CD4-positive, alpha-beta T cell treated with Interleukin-17A for 4 hours (primary cell): ENCODE measurements around the gene ZCCHC24.

Source experiments
- DNase-seq: peaks from one replicate; pipeline ENCODE4 v3.0.0-alpha.2; 2020; ENCODE audit warnings: mixed read lengths

ZCCHC24 gene

DNA sequence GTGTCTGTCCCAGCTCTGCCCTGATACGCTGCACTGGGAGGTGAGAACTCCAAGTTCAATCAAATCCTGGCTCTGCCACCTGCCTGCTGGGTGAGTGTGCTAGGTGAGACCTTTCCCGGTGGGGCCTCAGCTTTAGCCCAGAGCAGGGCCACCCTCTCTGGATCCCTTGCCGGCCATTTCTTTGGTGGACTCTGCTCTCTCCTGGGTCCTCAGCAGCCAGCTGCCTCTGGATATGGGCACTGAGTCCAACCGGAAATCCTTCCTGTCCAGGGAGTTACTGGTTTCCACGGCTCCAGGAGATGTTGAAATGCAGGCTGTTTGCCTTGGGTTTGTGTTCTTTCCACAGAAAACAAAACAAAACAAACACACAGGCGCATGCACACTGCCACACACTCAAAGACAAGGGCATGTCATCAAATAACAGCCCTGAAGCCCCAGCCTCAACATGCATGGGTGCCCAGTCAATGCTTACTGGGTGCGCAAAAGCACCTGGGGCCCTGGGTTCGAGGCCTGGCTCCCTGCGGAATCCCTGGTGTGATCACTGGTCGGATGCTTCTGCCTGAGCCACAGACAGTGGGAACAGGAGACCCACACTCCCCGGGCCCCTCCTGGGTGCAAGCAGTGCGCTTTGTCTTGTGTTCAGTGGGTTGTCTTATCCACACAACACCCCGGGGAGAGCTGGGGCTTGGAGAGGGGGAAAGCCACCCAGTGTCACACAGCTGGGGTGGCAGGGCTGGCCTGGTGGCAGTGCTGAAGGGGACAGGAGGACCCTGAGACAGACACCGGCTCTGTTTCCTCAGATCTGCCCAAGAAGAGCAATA lies 65.1 kb downstream of the ZCCHC24 start:
- DNase-seq = no peak

DNA sequence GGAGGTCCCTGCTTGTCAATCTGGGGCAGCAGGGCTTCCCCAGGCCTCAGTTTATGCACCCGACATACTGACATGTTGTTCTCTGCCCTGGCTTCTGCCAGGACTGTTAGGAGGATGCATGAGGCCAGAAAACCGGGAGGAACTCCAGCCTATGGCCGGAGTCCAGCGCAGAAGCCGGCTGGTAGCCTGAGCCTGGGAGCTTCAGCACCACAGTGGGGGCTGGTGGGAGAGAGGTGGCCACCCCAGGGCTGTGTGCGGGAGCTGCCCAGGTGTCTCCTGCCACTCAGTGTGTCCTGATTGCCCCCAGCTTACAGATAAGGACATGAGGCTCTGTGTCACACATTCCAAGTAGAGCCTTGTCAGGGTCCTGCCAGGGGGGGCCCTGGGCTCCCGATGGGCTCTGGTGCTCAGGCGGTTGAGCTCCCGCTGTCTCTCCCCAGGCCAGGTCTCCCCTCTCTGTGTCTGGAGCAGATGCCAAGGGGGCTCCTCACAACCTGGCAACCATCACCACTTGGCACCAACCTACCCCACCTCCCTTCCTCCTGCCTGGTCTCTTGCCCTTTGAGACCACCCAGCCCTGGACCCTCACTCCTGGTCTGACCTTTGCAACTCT lies 65.8 kb downstream of the ZCCHC24 start:
- DNase-seq = no peak

DNA sequence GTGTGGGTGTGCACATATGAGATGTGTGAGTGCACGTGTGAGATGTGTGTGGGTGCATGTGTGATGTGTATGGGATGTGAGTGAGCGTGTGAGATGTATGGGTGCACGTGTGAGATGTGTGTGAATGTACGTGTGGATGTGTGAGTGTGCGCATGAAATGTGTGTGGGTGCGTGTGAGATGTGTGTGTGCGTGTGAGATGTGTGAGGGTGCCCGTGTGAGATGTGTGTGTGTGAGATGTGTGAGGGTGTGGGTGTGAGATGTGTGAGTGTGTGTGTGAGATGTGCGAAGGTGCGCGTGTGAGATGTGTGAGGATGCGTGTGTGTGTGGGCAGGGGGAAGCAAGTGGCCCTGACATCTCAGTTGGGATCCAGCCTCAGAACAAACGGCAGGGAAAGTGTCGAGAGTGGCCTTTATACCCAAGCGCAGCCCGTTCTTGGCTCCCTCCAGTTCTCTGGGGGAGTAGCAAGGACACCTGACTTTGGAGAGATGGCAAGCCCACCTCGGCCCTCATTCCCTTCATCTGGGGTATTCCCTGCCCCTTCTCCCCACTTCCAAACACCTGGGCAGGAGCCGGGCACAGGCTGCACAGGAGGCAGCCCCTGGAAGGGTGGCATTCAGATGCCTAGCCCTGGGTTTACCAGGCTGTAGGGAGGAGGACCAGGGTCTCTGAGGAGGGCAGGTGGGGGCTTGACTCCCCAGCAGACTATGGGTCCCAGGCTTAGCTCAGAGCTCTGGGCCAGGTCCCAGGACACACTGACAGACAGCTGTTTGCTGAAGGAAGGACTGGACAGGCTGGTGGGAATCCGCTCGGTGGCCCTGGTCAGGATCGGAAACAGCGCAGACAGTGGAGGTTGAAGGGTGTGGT lies 66.5 kb downstream of the ZCCHC24 start:
- no peak for DNase-seq

DNA sequence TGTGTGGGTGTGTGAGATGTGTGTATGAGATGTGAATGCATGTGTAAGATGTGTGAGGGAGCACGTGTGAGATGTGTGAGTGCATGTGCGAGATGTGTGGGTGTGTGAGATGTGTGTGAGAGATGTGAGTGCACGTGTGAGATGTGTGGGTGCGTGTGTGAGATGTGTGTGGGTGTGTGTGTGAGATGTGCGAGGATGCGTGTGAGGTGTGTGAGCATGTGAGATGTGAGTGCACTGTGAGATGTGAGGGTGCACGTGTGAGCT lies 67.1 kb downstream of the ZCCHC24 start:
- no peak for DNase-seq

DNA sequence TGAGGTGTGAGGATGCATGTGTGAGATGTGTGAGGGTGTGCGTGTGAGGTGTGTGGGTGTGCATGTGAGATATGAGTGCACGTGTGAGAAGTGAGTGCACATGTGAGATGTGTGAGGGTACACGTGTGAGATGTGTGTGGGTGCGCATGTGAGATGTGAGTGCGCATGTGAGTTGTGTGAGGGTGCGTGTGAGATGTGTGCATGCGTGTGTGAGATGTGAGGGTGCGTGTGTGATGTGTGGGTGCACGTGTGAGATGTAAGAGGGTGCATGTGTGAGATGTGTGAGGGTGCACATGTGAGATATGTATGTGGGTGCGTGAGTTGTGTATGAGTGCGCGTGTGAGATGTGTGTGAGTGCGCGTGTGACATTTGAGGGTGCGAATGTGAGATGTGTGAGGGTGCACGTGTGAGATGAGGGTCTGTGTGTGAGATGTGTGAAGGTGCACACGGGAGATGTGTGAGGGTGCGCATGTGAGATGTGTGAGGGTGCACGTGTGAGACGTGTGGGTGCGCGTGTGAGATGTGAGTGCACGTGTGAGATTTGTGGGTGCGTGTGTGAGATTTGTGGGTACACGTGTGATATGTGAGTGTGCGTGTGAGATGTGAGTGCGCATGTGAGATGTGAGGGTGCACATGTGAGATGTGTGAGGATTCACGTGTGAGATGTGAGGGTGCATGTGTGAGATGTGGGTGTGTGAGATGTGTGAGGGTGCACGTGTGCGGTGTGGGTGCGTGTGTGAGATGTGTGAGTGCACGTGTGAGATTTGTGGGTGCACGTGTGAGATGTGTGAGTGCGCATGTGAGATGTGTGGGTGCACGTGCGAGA lies 67.7 kb downstream of the ZCCHC24 start:
- DNase-seq = no peak

DNA sequence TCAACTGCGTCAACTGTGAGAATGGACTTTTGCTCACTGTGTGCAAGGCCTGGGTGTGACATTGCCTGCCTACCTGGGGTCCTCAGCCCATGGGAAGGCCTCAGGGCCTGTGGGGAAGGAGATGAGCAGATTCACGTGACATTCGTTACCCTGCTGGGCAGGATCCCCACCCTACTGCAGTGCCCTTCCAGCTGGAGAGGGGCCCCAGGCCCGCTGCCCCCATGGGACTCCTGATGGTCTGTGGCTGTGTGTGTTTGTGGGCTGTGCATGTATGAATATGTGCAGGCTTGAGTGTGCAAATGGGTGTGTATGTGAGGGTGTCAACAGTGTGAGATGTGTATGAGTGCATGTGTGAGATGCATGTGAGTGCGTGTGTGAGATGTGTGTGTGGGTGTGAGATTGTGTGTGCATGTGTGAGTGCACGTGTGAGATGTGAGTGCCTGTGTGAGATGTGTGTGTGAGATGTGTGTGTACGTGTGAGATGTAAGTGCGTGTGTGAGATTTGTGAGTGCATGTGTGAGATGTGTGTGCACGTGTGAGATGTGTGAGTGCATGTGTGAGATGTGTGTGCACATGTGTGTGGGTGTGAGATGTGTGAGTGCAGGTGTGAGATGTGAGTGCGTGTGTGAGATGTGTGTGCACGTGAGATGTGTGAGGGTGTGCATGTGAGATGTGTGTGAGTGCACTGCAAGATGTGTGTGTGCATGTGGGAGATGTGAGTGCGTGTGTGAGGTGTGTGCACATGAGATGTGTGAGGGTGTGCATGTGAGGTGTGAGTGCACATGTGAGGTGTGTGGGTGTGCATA lies 68.5 kb downstream of the ZCCHC24 start:
- DNase-seq = no peak

DNA sequence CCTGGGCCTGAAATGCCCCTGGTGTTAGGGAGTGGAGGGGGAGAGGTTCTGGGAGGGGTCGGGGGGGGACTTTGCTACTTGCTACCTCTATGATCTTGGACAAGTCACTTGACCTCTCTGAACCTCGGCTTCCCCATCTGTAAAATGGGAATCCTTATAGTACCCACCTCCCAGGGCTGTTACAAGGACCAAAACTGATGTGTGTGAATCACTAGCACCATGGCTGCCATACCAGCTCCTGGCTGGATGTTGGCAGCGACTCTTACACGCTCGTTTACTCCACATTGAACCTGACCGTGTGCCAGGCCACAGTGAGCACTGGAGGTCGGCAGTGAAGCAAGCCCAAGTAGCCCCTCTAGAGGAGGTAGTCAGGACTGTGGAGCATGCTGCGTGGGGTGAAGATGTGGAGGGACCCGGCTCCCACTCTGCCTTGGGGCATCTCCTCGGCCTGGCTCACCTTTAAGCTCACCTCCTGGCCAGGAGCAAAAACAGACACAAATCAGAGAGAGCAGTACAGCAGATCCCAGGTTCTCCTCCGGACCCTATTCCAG lies 69.3 kb downstream of the ZCCHC24 start:
- DNase-seq = no peak

DNA sequence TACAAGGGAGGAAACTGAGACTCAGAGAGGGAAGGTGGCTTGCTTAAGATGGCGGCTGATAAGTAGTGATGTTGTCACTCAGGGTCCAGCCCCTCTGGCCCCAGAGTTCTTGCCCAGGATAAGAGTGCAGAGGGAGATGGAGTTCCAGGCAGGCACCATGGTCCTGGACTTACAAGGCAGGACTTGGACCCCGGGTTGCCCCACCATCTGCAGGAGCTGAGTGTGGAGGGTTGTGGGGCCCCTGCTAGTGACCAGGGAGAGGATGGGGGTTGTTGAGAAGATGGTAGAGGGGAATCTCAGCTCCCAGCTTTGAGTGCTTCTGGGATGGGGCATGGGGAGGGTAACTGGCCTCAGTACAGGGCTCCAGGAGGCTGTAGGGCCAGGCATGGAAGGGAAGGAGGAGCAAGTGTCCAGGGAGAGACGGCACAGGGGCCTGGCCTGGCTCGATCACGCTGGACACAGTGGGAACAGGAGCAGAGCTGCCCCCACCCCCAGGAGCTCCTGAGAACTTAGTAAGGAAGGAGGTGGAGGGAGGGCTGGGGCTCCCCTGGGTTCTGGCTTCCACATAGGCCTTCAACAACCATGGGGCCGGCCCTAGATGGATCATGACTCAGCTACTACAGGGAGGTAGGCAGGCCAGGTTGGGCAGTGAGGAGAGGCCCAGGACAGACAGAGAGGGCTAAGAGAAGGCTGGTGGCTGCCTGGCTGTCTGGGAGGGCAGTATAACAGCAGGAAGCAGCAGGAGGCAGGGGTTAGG lies 69.9 kb downstream of the ZCCHC24 start:
- DNase-seq = no peak

DNA sequence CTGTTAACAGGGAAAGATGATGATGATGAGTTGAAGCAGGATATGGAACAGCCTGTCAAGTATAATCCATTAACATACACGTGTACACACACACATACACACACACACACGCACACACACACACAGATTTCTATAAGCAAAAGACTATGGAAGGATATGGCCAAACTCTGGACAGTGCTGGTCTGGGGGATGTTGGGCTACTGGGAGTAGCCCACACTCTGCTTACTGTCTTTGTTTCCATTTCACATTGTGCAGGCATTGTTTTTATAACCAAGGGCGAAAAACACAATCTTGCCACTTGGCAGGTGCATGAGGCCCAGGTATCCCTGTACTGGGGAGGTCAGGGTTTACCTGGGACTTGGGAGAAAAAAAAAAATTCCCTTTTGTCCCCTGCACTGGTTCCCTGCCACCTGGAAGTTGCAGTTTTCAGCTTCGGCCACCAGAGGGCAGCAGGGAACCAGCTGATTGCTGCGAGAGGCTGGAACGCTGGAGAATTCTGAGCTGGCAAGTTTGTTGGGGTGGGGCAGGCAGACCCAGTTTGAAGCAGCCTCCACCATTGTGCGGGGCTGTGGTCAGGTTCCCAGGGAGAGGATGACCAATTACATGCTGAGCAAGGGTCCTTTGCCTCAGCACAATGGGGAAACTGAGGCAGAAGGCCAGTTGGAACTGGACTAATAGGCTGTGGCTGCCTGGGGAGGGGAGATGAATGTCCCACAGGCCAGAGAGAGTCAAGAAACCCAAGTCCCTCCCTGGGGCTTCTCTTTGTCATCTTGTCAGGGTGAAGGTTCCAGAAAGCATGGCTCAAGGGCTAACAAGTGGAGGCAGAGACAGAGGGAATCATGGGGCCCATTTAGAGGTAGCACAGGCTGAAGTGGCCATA lies 70.9 kb downstream of the ZCCHC24 start:
- peak; percentile 82 for DNase-seq

DNA sequence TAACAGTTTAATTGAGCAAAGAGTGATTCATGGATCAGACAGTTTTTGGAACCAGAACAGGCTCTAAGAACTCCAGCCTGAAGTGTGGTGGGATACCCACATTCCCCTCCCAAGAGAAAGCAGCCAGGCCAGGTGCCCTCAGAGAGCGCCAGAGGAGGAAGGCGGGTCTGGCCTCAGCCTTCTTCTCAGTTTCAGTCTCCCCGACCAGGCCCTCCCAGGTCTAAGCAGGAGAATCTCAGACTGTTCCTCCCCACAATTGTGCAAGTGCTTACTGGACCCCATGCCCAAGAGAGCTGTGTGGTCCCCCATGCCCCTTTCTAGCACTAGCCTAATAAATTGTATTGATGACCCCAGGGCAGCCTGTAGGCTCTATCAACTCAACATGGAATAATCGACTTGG lies 72.6 kb downstream of the ZCCHC24 start:
- DNase-seq = no peak

DNA sequence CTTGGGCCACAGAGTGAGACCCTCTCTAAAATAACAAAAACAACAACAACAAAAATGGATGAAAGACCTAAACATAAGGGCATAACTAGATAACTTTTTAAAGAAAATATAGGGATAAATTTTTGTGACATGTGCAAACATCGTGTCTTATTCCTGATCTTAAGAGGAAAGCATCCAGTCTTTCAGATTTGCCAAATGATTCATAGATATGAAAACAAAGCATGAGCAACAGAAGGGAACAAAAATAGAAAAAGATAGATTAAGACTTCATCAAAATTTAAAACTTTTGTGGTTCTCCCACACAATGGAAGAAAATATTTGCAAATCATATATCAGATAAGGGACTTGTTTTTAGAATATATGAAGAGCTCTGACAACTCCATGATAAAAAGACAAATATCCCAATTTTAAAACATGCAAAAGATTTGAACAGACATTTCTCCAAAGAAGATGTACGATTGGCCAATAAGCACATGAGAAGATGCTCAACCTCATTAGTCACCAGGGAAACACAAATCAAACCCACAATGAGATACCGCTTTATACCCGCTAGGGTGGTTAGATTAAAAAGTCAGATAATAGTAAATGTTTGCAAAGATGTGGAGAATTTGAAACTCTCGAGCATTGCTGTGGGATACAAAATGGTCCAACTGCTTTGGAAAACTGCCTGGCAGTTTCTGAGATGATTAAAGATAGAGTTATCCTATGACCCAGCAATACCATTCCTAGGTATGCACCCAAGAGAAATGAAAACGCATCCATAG lies 77.8 kb downstream of the ZCCHC24 start:
- DNase-seq = no peak

DNA sequence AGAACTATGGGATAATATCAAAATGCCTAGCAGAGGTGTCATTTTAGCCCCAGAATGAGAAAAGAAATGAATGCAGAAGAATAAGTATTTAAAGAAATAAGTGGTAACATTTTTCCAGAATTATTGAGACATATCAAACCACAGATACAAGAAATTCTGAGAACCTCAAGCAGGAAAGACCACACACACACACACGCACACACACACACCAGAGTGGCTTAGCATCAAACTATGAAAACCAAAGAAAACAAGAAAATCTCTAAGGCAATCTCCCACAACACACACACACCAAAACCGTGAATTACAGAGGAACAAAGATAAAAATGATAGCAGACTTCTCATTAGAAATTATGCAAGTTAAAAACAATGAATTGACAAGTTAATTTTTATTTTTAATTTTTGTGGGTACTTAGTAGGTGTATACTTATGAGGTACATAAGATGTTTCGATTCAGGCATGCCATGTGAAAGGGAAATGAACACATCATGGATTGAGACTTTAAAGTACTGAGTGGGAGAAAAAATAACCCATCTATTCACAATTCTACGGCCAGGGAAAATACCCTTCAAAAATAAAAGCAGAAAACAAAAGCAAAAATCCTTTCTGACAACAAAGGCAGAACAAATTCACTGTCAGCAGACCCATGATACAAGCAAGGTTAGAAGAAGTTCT lies 83.6 kb downstream of the ZCCHC24 start:
- DNase-seq = no peak

DNA sequence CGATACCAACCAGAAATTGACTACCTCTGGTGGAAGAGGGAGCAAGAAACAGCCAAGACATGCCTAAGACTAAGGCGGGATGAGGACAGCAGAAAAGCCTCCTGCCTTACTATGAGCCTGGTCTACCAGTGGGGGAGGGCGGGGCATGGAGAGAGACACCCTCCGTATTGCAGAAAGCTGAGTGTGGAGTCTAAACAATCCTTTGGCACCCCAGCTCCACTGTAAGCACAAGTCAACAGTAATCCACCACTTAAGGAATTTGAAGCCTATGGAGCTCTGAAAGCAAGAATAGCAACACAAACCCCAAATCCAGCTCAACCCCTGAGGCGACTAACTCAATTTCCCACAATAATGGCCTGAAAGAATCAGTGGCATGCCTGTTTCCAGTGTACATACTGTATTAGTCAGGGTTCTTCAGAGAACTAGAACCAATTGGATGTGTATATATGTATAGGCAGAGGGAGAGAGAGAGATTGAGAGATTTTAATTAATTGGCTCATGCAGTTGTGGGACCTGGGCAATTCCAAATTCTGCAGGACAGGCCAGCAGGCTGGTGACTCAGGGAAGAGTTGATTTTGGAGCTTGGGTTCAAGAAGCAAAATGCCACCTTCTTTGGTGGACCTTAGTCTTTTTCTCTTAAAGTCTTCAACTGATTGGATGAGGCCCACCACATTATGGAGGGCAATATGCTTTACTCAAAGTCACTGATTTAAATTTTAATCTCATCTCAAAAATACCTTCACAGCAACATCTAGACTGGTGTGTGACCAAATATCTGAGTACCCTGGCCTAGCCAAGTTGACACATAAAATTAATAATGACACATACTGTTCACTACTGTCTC lies 84.7 kb downstream of the ZCCHC24 start:
- no peak for DNase-seq

DNA sequence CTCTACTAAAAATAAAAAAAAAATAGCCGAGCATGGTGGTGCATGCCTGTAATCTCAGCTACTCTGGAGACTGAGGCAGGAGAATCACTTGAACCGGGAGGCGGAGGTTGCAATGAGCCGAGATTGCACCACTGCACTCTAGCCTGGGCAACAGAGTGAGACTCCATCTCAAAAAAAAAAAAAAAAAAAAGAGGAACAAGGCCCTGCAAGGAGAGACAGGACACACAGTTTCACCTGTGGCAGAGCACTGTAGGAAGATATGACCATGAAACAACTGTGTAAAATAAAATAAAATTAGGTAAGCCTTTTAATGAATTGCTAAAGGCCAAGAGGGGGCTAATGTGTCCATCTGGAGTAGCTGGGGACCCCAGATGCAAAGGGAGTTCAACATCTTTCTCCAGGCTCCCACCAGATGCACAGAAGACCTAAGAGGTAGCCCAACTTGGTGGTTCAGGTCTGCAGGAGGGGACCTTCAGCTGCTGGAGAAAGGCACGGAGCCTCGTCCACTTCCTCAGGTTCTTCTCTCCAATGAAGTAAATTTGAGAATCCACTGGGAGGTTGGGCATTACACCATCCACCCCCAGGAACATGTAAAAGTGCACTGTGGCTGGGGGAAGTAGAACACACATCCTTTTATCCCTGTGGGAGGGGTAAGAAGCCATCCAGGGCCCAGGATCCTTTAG lies 85.5 kb downstream of the ZCCHC24 start:
- no peak for DNase-seq

DNA sequence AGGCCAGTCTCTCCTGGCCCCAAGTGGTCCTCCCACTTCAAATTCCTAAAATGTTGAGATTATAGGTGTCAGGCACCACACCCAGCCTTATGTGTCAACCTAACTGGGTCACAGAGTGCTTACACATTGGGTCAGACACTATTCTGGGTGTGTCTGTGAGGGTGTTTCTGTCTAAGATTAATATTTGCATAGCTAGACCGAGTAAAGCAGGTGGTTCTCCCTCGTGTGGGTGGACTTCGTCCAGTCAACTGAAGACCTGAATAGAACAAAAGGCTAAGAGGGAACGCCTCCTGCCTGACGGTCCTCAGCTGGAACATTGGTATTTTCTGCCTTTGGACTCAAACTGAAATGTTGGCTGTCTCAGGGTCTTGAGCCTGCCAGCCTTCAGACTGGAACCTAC lies 86.6 kb downstream of the ZCCHC24 start:
- DNase-seq = no peak

DNA sequence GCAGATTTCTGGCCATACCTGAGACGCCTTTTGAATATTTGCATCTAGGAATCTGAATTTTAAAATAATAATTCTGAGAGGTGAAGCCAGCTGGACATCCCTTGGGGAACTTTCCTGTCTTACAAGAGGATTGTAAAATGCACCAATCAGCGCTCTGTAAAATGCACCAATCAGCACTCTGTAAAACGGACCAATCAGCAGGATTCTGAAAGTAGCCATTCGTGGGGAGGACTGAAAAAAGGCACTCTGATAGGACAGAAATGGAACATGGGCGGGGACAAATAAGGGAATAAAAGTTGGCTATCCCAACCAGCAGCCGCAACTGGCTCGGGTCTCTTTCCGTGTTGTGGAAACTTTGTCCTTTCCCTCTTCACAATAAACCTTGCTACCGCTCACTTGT lies 88.2 kb downstream of the ZCCHC24 start:
- DNase-seq = no peak

DNA sequence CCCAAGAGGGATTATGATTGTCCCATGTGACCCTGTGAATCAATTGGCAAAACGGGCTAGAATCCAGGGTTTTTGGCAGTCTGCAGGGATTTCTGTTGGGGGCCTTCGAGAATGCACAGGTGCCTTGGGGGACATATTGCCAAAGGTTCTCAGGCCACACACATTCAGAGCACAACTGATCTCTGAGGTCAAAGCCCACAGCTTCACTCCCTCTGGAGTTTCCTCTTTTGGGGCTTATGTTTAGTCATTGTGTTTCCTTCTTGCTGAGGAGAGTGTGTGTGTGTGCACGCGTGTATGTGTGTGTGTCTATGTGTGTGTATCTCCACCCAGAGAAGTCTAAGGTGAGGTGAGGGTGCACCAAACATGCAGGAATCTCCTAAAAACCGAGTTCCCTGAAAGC lies 89.3 kb downstream of the ZCCHC24 start:
- DNase-seq = no peak
